ENCODE measurements around the gene RNF34. TPM values are rescaled to one million over a fixed set of nuclear protein-coding genes. Genes with fewer than 3 reads are reported as not detected.
A peak's percentile ranks its signal among the peaks of the same experiment; 100 is the strongest.

The RNF34 gene
- total RNA-seq, 6 donors from 2014 or later: 22.1 to 48.2 (median 32.4) TPM

- DNase-seq (peak in 1 of 2 donors; percentile 17), ATAC-seq (ENCODE audit: low FRiP score in 2 of 2) (no peak)
- H3K27ac ChIP-seq: no peak overlapping the region
- peaks cover 0 to 56% (median 44%) of the 10 kb centered on the region in 4 donors for H3K36me3 ChIP-seq
- H3K4me1 ChIP-seq: peaks cover 0 to 6% (median 1%) of the 10 kb centered on the region in 4 donors
- no peaks in the 10 kb centered on the region for H3K9me3 ChIP-seq
- no peak overlapping the region for H3K4me3 ChIP-seq
- 88 to 92% methylated on average over 12 of the region's 12 CpGs for WGBS, 2 donors
- TF ChIP-seq CTCF (IDR thresholded peaks at IDR 0.05) (no peak), EP300 (IDR thresholded peaks at IDR 0.05) (no peak), POLR2A (IDR thresholded peaks at IDR 0.05) (no peak), POLR2AphosphoS5 (IDR thresholded peaks at IDR 0.05) (no peak)
- H3K27me3 ChIP-seq: no peaks in the 10 kb centered on the region
Observed at GRCh38 chr12:121438905-121439304, 39.0 kb downstream of the RNF34 start.

- Histone ChIP-seq H3K27me3 (no peaks in the 10 kb centered on the region), H3K4me3 (no peak overlapping the region), H3K27ac (no peak overlapping the region), H3K4me1 (peaks cover 0 to 6% (median 1%) of the 10 kb centered on the region in 4 donors), H3K9me3 (no peaks in the 10 kb centered on the region), H3K36me3 (peaks cover 0 to 61% (median 44%) of the 10 kb centered on the region in 4 donors)
- TF ChIP-seq POLR2A (IDR thresholded peaks at IDR 0.05): no peak
- no peak for TF ChIP-seq CTCF (IDR thresholded peaks at IDR 0.05)
- no peak for TF ChIP-seq EP300 (IDR thresholded peaks at IDR 0.05)
- ATAC-seq (ENCODE audit: low FRiP score in 2 of 2) (no peak), DNase-seq (no peak)
- 89 to 95% methylated on average over 16 of the region's 16 CpGs for WGBS, 2 donors
Observed at GRCh38 chr12:121439715-121440114, 39.8 kb downstream of the RNF34 start.

- no peak overlapping the region for H3K4me3 ChIP-seq
- TF ChIP-seq EP300 (IDR thresholded peaks at IDR 0.05): no peak
- no peak for TF ChIP-seq CTCF (IDR thresholded peaks at IDR 0.05)
- no peak for TF ChIP-seq POLR2A (IDR thresholded peaks at IDR 0.05)
- no peak for TF ChIP-seq POLR2AphosphoS5 (IDR thresholded peaks at IDR 0.05)
- H3K27me3 ChIP-seq: no peaks in the 10 kb centered on the region
- peaks cover 0 to 58% (median 45%) of the 10 kb centered on the region in 4 donors for H3K36me3 ChIP-seq
- DNase-seq (peak in 1 of 2 donors; percentile 58), ATAC-seq (ENCODE audit: low FRiP score in 2 of 2) (no peak)
- H3K27ac ChIP-seq: no peak overlapping the region
- H3K4me1 ChIP-seq: peaks cover 0 to 6% (median 1%) of the 10 kb centered on the region in 4 donors
- no peaks in the 10 kb centered on the region for H3K9me3 ChIP-seq
- WGBS, 2 donors: 90 to 96% methylated on average over 2 to 15 of the region's 15 CpGs
Observed at GRCh38 chr12:121440768-121441167, 40.9 kb downstream of the RNF34 start.

GRCh38 chr12:121441555-121441954 is 41.6 kb downstream of the RNF34 start:
- ATAC-seq (ENCODE audit: low FRiP score in 2 of 2): no peak
- Histone ChIP-seq H3K36me3 (peaks cover 0 to 55% (median 43%) of the 10 kb centered on the region in 4 donors), H3K27ac (no peak overlapping the region), H3K27me3 (no peaks in the 10 kb centered on the region), H3K9me3 (no peaks in the 10 kb centered on the region), H3K4me1 (peaks cover 0 to 6% (median 1%) of the 10 kb centered on the region in 4 donors), H3K4me3 (no peak overlapping the region)
- no peak for DNase-seq
- WGBS, 2 donors: 89 to 92% methylated on average over 17 of the region's 17 CpGs
- no peak for TF ChIP-seq CTCF (IDR thresholded peaks at IDR 0.05)
- TF ChIP-seq EP300 (IDR thresholded peaks at IDR 0.05): no peak
- TF ChIP-seq POLR2A (IDR thresholded peaks at IDR 0.05): no peak
- no peak for TF ChIP-seq POLR2AphosphoS5 (IDR thresholded peaks at IDR 0.05)
